Measurements from ENCODE around the gene MOB2. TPM values are rescaled to one million over a fixed set of nuclear protein-coding genes. Genes with fewer than 3 reads are reported as not detected.
A peak's percentile ranks its signal among the peaks of the same experiment; 100 is the strongest.
"Not testable (repeated sequence)": the region's sequence is repeated elsewhere in the genome, so short reads cannot be mapped to it uniquely, and the experiment has no call there.

Gene MOB2
- total RNA-seq, 1 experiment from 2014 or later, result 18.0 TPM

GRCh38 chr11:1520209-1520662 is 33.7 kb upstream of the MOB2 start:
- in situ Hi-C loops (cut with HindIII; ENCODE audit: low pct_unique_long_range_greater_than_20kb, low sequenced_read_pairs), result no loop called here
- DNase-seq (ENCODE audit: low read depth, low spot score), result no peak

GRCh38 chr11:1519028-1520010 is 32.7 kb upstream of the MOB2 start:
- in situ Hi-C loops (cut with HindIII; ENCODE audit: low pct_unique_long_range_greater_than_20kb, low sequenced_read_pairs), result no loop called here
- DNase-seq (ENCODE audit: low read depth, low spot score), result no peak

DNA sequence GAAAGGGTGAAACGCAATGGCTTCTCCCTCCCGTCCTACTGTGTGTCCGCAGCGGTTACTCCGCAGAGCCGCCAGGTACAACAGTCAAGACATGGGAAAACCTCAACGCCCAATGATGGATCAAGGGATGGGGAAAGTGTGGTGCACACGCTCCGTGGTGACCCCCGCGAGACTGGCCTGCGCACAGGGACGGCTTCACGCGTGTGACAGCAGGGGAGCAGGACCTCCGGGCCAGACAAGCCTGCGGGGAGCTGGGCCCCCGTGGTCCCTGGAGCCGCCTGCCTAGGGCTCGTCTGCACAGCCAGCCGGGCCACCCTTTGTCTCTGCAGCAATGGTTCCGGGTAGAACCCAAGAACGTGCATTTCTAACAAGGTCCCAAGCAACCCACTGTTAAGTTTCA is 31.7 kb upstream of the MOB2 start:
- in situ Hi-C loops (cut with HindIII; ENCODE audit: low pct_unique_long_range_greater_than_20kb, low sequenced_read_pairs), result no loop called here

DNA sequence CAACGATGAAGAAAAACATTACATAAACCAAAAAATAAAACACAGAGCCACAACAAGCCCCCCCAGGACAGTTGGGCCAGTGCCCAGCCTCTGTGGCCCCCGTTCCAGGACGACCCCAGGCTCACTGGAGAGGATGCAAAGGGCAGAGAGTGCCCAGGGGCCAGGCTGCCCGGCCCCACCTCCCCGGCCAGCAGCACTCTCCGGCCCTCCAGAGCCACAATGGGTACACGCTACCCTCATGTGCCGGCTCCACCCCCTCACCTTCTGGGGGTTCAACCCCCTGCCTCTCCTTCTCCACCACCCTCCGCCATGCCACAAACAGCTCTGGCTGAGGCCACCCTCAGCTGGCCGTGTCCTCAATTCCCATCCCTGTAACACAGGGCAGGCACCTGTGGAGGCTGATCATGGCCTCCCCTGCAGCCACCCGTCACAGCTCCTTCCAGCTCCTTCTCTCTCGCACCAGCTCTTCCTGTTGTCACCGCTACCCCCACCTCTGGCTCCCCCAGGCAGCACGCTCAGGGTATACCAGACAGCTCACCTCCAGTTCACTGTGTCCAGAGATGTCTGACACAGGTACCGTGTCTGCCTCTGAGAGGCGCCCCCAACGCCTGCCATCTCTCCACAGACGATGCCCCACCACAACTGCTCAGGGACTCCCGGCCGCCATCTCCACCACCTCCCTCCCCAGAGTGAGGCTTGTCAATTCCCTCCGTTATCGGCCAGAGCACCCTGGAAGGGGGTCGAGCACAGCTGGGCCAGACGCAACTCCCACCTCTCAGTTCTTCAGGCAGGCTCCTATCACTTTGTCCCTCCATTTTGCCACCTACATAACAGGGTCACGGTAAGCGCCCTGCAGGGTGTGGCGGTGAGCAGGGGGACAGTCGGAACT is 30.8 kb upstream of the MOB2 start:
- in situ Hi-C loops (cut with HindIII; ENCODE audit: low pct_unique_long_range_greater_than_20kb, low sequenced_read_pairs), result no loop called here

More for the DNA sequence above, 31.7 kb upstream of the MOB2 start:
- DNase-seq (ENCODE audit: low read depth, low spot score), result no peak

DNA sequence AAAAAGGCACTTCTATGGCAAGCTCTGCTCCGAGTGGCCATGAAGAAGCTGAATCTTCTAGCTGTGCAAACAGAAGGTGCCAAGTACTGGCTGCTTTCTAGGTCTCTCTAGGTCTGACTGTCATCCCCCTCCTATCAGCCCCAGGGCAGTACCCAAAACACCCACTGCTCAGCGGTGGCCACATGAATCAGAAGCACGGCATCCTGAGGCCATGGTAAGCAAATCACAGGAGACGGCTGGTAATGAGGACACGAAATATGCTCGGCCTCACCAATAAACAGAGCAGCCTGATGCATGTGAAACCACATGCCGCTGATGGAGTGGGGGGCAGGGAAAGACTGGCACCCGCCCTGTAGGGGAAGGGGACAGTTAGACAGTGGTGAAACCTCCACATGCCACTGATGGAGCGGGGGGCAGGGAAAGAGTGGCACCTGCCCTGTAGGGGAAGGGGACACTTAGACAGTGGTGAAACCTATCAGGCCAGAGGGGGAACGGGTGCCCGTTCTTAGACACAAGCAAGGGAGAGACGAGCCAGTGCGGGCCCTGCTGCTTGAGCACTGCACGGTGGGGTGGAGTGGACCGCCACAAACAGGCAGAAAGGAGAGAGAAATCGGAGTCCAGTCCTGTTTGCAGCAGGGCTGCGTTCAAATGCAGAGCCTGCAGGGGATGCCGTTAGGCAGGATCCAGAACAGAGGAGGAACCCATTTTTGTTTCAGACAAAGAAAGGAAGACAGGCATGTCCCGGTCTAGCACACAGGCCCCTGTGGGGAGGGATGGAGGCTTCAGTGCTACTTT is 29.9 kb upstream of the MOB2 start:
- DNase-seq (ENCODE audit: low read depth, low spot score), result no peak
- in situ Hi-C loops (cut with HindIII; ENCODE audit: low pct_unique_long_range_greater_than_20kb, low sequenced_read_pairs), result no loop called here

More for the DNA sequence above, 30.8 kb upstream of the MOB2 start:
- no peak for DNase-seq (ENCODE audit: low read depth, low spot score)

GRCh38 chr11:1515082-1516060 is 28.8 kb upstream of the MOB2 start:
- peak; percentile 63 for DNase-seq (ENCODE audit: low read depth, low spot score)
- in situ Hi-C loops (cut with HindIII; ENCODE audit: low pct_unique_long_range_greater_than_20kb, low sequenced_read_pairs), result no loop called here

- in situ Hi-C loops (cut with HindIII; ENCODE audit: low pct_unique_long_range_greater_than_20kb, low sequenced_read_pairs), result no loop called here
- DNase-seq (ENCODE audit: low read depth, low spot score), result no peak
Observed at GRCh38 chr11:1514336-1515061, 27.9 kb upstream of the MOB2 start.

- DNase-seq (ENCODE audit: low read depth, low spot score), result no peak
- in situ Hi-C loops (cut with HindIII; ENCODE audit: low pct_unique_long_range_greater_than_20kb, low sequenced_read_pairs), result no loop called here
Observed at GRCh38 chr11:1513326-1514296, 27.0 kb upstream of the MOB2 start.

DNA sequence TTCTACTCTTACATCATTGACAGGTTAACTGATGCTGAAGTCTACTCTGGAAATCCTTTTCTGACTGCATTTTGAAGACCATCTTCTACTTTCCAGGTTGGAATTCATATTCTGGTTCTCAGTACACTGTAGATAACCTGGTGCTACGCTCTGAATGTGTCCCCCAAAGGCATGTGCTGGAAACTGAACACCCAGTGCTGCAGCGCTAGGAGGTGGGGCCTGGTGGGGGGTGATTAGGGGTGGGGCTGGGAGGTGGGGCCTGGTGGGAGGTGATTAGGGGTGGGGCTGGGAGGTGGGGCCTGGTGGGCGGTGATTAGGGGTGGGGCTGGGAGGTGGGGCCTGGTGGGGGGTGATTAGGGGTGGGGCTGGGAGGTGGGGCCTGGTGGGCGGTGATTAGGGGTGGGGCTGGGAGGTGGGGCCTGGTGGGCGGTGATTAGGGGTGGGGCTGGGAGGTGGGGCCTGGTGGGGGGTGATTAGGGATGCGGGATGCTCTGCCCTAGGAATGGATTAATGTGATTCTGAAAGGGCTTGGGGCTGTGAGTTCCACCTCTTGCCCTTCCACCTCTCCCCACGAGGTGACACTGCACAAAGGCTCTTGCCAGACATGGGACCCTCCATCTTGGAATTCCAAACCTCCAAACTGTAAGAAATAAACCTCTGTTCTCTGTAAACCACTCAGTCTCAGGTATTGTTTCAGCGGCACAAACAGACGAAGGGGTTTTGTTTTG is 26.1 kb upstream of the MOB2 start:
- DNase-seq (ENCODE audit: low read depth, low spot score), result peak; percentile 37
- in situ Hi-C loops (cut with HindIII; ENCODE audit: low pct_unique_long_range_greater_than_20kb, low sequenced_read_pairs), result not testable (repeated sequence)

DNA sequence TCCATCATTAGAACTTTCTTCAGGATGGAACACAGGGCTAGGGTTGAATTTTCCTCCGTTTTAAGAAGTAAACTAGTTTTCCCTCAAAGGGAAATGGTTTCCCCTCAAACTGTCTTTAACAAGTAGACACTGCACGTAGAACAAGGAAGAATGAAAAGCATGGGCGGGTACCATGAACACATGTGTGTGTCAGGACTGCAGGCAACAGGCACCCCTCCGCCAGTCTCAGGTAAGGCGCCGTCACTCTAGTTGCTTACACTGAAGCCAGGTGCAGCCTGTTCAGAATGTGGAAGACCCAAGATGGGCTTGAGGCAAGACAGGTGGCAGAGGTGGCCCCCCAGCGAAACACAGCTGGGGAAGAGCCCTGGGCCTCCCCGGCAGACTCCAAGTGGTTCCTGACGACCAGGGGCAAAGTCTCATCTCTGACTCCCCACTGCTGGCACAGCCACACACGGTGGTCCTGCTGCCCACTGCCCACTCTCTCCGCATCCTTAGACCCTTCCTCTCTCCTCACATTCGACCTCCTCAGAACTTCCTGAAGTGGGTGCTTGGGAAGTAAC is 25.4 kb upstream of the MOB2 start:
- in situ Hi-C loops (cut with HindIII; ENCODE audit: low pct_unique_long_range_greater_than_20kb, low sequenced_read_pairs), result no loop called here
- no peak for DNase-seq (ENCODE audit: low read depth, low spot score)

- in situ Hi-C loops (cut with HindIII; ENCODE audit: low pct_unique_long_range_greater_than_20kb, low sequenced_read_pairs), result no loop called here
Observed at GRCh38 chr11:1510928-1511327, 24.3 kb upstream of the MOB2 start.

GRCh38 chr11:1510351-1510750 is 23.8 kb upstream of the MOB2 start:
- in situ Hi-C loops (cut with HindIII; ENCODE audit: low pct_unique_long_range_greater_than_20kb, low sequenced_read_pairs); DNase-seq (ENCODE audit: low read depth, low spot score): not testable (repeated sequence)

More at GRCh38 chr11:1510928-1511327, 24.3 kb upstream of the MOB2 start:
- DNase-seq (ENCODE audit: low read depth, low spot score), result no peak

GRCh38 chr11:1509626-1510255 is 23.2 kb upstream of the MOB2 start:
- no peak for DNase-seq (ENCODE audit: low read depth, low spot score)
- in situ Hi-C loops (cut with HindIII; ENCODE audit: low pct_unique_long_range_greater_than_20kb, low sequenced_read_pairs), result no loop called here
